Inflammatory macrophage treated with lipopolysaccharide for 1 hour (primary cell): ENCODE measurements around the gene BSG.
"Not testable (repeated sequence)": the region's sequence is repeated elsewhere in the genome, so short reads cannot be mapped to it uniquely, and the experiment has no call there.

Experiments
- DNase-seq, 2 donors: peaks; one replicate each; pipeline ENCODE4 v3.0.0-alpha.2; 2020 to 2022

The BSG gene

GRCh38 chr19:621191-621590, 48.8 kb downstream of the BSG start:
- not testable (repeated sequence) for DNase-seq

GRCh38 chr19:621819-622218, 49.4 kb downstream of the BSG start:
- DNase-seq: no peak

GRCh38 chr19:622666-623065, 50.3 kb downstream of the BSG start:
- no peak for DNase-seq

GRCh38 chr19:623175-623916, 51.0 kb downstream of the BSG start:
- DNase-seq: no peak

GRCh38 chr19:623974-624373, 51.6 kb downstream of the BSG start:
- no peak for DNase-seq

- DNase-seq: no peak
These were observed 52.2 kb downstream of the BSG start for GRCh38 chr19:624433-625109.

- DNase-seq: no peak
These were observed 52.9 kb downstream of the BSG start for GRCh38 chr19:625257-625656.

- not testable (repeated sequence) for DNase-seq
These were observed 54.2 kb downstream of the BSG start for GRCh38 chr19:626566-626965.

GRCh38 chr19:628168-628567, 55.8 kb downstream of the BSG start:
- DNase-seq: no peak

GRCh38 chr19:629515-629914, 57.1 kb downstream of the BSG start:
- not testable (repeated sequence) for DNase-seq

GRCh38 chr19:629961-630714, 57.7 kb downstream of the BSG start:
- no peak for DNase-seq

- peak; percentile 61 to 71 for DNase-seq
These were observed 60.2 kb downstream of the BSG start for GRCh38 chr19:632579-633067.
